Epithelial cell of proximal tubule (primary cell): ENCODE measurements around the gene PRODH2. TPM values are rescaled to one million over a fixed set of nuclear protein-coding genes. Genes with fewer than 3 reads are reported as not detected.
"Not testable (repeated sequence)": the region's sequence is repeated elsewhere in the genome, so short reads cannot be mapped to it uniquely, and the experiment has no call there.

ENCODE experiments used
- DNase-seq: peaks from one replicate; pipeline ENCODE4 v3.0.0-alpha.2; 2011; ENCODE audit warnings: low read depth
- H3K4me3 ChIP-seq: 2 replicates; pipeline ENCODE4 v1.5.1; 2011; ENCODE audit warnings: low read depth, mild to moderate bottlenecking, low read length
- CTCF ChIP-seq: conservative IDR thresholded peaks from 2 replicates; pipeline ENCODE4 v1.5.1; 2012; ENCODE audit warnings: low read depth, mild to moderate bottlenecking, low read length
- total RNA-seq: library from RNA; depleted of rRNA; stranded (reverse); fragments of >200 nt; gene quantifications from 2 replicates; pipeline ENCODE4 v1.2.3, GENCODE V29; 2015

Gene PRODH2
- total RNA-seq, 1 donor from 2014 or later: not detected

GRCh38 chr19:35841961-35842595, 29.4 kb upstream of the PRODH2 start:
- H3K4me3 ChIP-seq: no peak overlapping the region
- no peak for DNase-seq
- no peak for TF ChIP-seq CTCF

GRCh38 chr19:35836096-35836495, 23.5 kb upstream of the PRODH2 start:
- not testable (repeated sequence) for DNase-seq, H3K4me3 ChIP-seq

GRCh38 chr19:35833972-35834371, 21.3 kb upstream of the PRODH2 start:
- TF ChIP-seq CTCF: no peak
- DNase-seq: no peak
- H3K4me3 ChIP-seq: no peak overlapping the region

GRCh38 chr19:35832054-35832453, 19.4 kb upstream of the PRODH2 start:
- TF ChIP-seq CTCF: no peak
- no peak for DNase-seq
- no peak overlapping the region for H3K4me3 ChIP-seq

GRCh38 chr19:35830986-35831385, 18.3 kb upstream of the PRODH2 start:
- DNase-seq: no peak
- TF ChIP-seq CTCF: no peak
- H3K4me3 ChIP-seq: no peak overlapping the region

- no peak for DNase-seq
- H3K4me3 ChIP-seq: no peak overlapping the region
- TF ChIP-seq CTCF: no peak
These were observed 16.2 kb upstream of the PRODH2 start for GRCh38 chr19:35828692-35829301.

- TF ChIP-seq CTCF: no peak
These were observed 11.5 kb upstream of the PRODH2 start for GRCh38 chr19:35824150-35824549.

More at GRCh38 chr19:35824150-35824549, 11.5 kb upstream of the PRODH2 start:
- no peak overlapping the region for H3K4me3 ChIP-seq
- no peak for DNase-seq
